OCI-LY7 (cell line): ENCODE data around the gene FOXJ3.

ENCODE experiments used
- EZH2phosphoT487 ChIP-seq: fragments of 200-600 bp; sonication (generic); IDR thresholded peaks from 2 replicates; pipeline ENCODE4 v1.6.1; 2018; ENCODE audit warnings: low read depth, borderline replicate concordance, mild to moderate bottlenecking, mixed run types, antibody characterized with exemption, low read length, moderate library complexity, mixed read lengths
- TF ChIP-seq, protein P1 (sequence below): fragments of 200-600 bp; sonication (generic); conservative IDR thresholded peaks from 2 replicates; pipeline ENCODE4 v1.5.1; 2014; ENCODE audit warnings: mild to moderate bottlenecking, antibody characterized with exemption, low read length, moderate library complexity, mixed read lengths

DNA sequence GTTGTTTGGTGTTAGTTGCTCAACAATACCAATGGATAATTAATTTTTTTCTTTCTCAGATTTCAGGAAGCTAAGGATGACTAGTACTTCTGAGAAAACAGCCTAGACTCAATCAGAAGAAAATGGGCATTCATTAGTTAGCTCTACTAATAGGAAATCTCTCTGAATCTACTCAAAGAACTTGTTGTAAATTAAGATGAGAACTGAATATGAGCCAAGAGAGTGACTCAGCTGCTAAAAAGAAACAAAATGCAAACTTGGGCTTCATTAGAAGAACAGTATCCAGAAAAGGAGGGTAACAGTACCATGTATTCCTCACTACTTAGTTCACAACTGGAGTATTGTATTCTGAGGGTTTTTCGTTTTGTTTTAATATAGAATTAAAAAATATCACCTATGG, 12.5 kb downstream of the FOXJ3 start:
- TF ChIP-seq, protein P1, sequence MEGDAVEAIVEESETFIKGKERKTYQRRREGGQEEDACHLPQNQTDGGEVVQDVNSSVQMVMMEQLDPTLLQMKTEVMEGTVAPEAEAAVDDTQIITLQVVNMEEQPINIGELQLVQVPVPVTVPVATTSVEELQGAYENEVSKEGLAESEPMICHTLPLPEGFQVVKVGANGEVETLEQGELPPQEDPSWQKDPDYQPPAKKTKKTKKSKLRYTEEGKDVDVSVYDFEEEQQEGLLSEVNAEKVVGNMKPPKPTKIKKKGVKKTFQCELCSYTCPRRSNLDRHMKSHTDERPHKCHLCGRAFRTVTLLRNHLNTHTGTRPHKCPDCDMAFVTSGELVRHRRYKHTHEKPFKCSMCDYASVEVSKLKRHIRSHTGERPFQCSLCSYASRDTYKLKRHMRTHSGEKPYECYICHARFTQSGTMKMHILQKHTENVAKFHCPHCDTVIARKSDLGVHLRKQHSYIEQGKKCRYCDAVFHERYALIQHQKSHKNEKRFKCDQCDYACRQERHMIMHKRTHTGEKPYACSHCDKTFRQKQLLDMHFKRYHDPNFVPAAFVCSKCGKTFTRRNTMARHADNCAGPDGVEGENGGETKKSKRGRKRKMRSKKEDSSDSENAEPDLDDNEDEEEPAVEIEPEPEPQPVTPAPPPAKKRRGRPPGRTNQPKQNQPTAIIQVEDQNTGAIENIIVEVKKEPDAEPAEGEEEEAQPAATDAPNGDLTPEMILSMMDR: no peak
- no peak for TF ChIP-seq EZH2phosphoT487
